ENCODE measurements around the gene SERPINB6. TPM values are rescaled to one million over a fixed set of nuclear protein-coding genes. Genes with fewer than 3 reads are reported as not detected.

Gene SERPINB6
- total RNA-seq, 2 donors from 2014 or later: 128 to 150 TPM

GRCh38 chr6:2964793-2965505 lies 6.4 kb downstream of the SERPINB6 start:
- Mint-ChIP-seq H3K27ac (no peak overlapping the region), H3K27me3 (ENCODE audit: insufficient read depth) (no peaks in the 10 kb centered on the region), H3K9me3 (no peaks in the 10 kb centered on the region), H3K4me1 (peaks cover 63% of the 10 kb centered on the region), H3K4me3 (no peak overlapping the region), H3K36me3 (ENCODE audit: low read depth) (peaks cover 14% of the 10 kb centered on the region)
- no peak for DNase-seq
- H3K4me1 ChIP-seq (ENCODE audit: control insufficient read depth, insufficient read depth, low read length): peaks cover 11% of the 10 kb centered on the region
- H3K27ac ChIP-seq (ENCODE audit: low read depth, low read length): no peak overlapping the region
- TF ChIP-seq CTCF (conservative IDR thresholded peaks at IDR 0.05): no peak
- no peaks in the 10 kb centered on the region for H3K9me3 ChIP-seq (ENCODE audit: control insufficient read depth, low read length)
- WGBS, 2 experiments (ENCODE audit: insufficient coverage in 1 of 2, insufficient read length in 1 of 2): 93 to 98% methylated on average over 16 to 17 of the region's 17 CpGs
- H3K4me3 ChIP-seq (ENCODE audit: low read length): no peak overlapping the region
- H3K27me3 ChIP-seq (ENCODE audit: control insufficient read depth, insufficient read depth, low read length, poor library complexity, severe bottlenecking): no peaks in the 10 kb centered on the region
- H3K9ac ChIP-seq (ENCODE audit: extremely low read depth, low read length, poor library complexity, severe bottlenecking): no peak overlapping the region
- H3K36me3 ChIP-seq (ENCODE audit: control insufficient read depth, insufficient read depth, low read length): peaks cover 5% of the 10 kb centered on the region

- no peak overlapping the region for H3K4me3 ChIP-seq (ENCODE audit: low read length)
- peaks cover 59% of the 10 kb centered on the region for H3K4me1 Mint-ChIP-seq
- no peak for DNase-seq
- peaks cover 11% of the 10 kb centered on the region for H3K36me3 ChIP-seq (ENCODE audit: control insufficient read depth, insufficient read depth, low read length)
- peaks cover 11% of the 10 kb centered on the region for H3K4me1 ChIP-seq (ENCODE audit: control insufficient read depth, insufficient read depth, low read length)
- H3K9me3 Mint-ChIP-seq: no peaks in the 10 kb centered on the region
- 95 to 100% methylated on average over 2 to 8 of the region's 8 CpGs for WGBS, 2 experiments (ENCODE audit: insufficient coverage in 1 of 2, insufficient read length in 1 of 2)
- no peaks in the 10 kb centered on the region for H3K27me3 ChIP-seq (ENCODE audit: control insufficient read depth, insufficient read depth, low read length, poor library complexity, severe bottlenecking)
- H3K4me3 Mint-ChIP-seq: no peak overlapping the region
- H3K9me3 ChIP-seq (ENCODE audit: control insufficient read depth, low read length): no peaks in the 10 kb centered on the region
- H3K9ac ChIP-seq (ENCODE audit: extremely low read depth, low read length, poor library complexity, severe bottlenecking): no peak overlapping the region
- H3K36me3 Mint-ChIP-seq (ENCODE audit: low read depth): peaks cover 17% of the 10 kb centered on the region
- no peak overlapping the region for H3K27ac ChIP-seq (ENCODE audit: low read depth, low read length)
- TF ChIP-seq CTCF (conservative IDR thresholded peaks at IDR 0.05): no peak
- H3K27ac Mint-ChIP-seq: no peak overlapping the region
- H3K27me3 Mint-ChIP-seq (ENCODE audit: insufficient read depth): no peaks in the 10 kb centered on the region
Measured at GRCh38 chr6:2963756-2964155, 7.6 kb downstream of the SERPINB6 start.

- no peak overlapping the region for H3K27ac Mint-ChIP-seq
- H3K4me3 Mint-ChIP-seq: no peak overlapping the region
- H3K27me3 ChIP-seq (ENCODE audit: control insufficient read depth, insufficient read depth, low read length, poor library complexity, severe bottlenecking): no peaks in the 10 kb centered on the region
- H3K4me3 ChIP-seq (ENCODE audit: low read length): no peak overlapping the region
- H3K4me1 ChIP-seq (ENCODE audit: control insufficient read depth, insufficient read depth, low read length): peaks cover 11% of the 10 kb centered on the region
- whole genome bisulfite sequencing, 2 experiments (ENCODE audit: insufficient coverage in 1 of 2, insufficient read length in 1 of 2): 97 to 100% methylated on average over 2 to 3 of the region's 3 CpGs
- H3K36me3 Mint-ChIP-seq (ENCODE audit: low read depth): peaks cover 14% of the 10 kb centered on the region
- no peak overlapping the region for H3K27ac ChIP-seq (ENCODE audit: low read depth, low read length)
- DNase-seq: no peak
- H3K9me3 ChIP-seq (ENCODE audit: control insufficient read depth, low read length): no peaks in the 10 kb centered on the region
- no peaks in the 10 kb centered on the region for H3K9me3 Mint-ChIP-seq
- H3K4me1 Mint-ChIP-seq: peaks cover 54% of the 10 kb centered on the region
- TF ChIP-seq CTCF (conservative IDR thresholded peaks at IDR 0.05): no peak
- no peak overlapping the region for H3K9ac ChIP-seq (ENCODE audit: extremely low read depth, low read length, poor library complexity, severe bottlenecking)
- H3K36me3 ChIP-seq (ENCODE audit: control insufficient read depth, insufficient read depth, low read length): peaks cover 8% of the 10 kb centered on the region
- H3K27me3 Mint-ChIP-seq (ENCODE audit: insufficient read depth): no peaks in the 10 kb centered on the region
Measured at GRCh38 chr6:2962636-2963035, 8.7 kb downstream of the SERPINB6 start.
